CD4-positive, alpha-beta T cell treated with Interleukin-17A for 1 hour (primary cell): Measurements from ENCODE around the gene CD80.

Source experiments
- DNase-seq: peaks from one replicate; pipeline ENCODE4 v3.0.0-alpha.2; 2020

Gene CD80

DNA sequence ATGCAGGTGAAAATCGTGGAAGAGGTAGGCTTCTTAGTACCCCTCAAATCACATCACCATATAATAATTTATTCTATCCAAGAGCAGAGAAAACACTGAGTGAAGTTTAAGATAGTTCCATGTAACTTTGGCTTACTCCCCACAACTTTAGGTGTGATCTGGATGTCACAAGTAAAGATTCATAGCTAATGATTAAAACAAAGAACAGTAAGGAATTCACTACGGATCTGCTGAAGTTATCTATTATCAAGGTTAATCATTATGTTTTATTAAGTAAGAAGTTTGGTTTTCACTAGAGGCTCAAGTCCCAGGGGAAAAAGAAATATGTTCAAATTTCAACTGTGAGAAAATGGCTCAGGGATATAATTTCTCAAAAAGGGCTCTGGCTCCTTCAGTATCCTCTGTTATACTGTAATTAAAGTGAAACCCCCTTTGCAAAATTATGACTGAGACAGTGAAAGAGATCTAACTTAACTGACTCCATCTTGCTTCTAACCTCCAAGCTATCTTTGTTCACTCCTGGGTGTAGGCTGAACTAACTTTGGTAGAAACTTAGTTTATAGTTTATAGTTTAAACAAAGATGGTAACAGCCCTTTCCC, 17.1 kb downstream of the CD80 start:
- DNase-seq: no peak

DNA sequence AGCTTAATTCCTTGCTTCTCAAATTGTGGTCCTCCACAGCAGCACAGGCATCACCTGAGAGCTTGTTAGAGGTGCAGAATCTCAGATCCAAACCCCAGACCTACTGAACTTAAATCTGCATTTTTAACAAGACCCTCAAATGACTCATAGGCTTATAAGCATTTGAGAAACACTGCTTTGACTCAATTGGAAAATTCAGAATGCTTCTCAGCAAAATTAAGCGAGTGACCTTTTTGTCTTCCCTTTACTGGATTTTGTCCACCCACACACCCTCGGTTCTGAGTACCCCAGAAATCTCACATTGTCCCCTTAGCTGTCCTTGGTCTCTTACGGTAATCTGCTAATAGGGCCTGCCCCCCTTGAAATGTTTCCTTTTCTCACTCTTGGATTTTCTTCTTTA, 17.9 kb downstream of the CD80 start:
- DNase-seq: no peak

DNA sequence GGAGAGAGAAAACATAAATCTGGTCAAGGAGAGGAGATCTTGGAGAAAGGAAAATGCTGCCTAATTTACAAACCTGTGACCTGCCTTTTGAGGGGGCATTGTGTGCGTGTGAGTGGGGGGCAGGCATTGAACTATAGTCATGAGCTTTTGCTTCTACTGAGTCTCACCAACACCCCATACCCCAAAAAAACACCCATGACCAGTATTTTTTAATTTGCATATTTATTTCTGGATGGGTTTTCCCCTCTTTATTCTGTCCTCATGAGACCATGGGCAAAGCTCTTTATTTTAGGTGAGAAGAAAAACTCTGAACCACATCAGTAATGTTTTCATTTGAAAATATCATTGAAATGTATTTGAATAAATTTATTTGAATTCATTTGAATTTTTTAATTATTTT, 20.6 kb downstream of the CD80 start:
- no peak for DNase-seq

DNA sequence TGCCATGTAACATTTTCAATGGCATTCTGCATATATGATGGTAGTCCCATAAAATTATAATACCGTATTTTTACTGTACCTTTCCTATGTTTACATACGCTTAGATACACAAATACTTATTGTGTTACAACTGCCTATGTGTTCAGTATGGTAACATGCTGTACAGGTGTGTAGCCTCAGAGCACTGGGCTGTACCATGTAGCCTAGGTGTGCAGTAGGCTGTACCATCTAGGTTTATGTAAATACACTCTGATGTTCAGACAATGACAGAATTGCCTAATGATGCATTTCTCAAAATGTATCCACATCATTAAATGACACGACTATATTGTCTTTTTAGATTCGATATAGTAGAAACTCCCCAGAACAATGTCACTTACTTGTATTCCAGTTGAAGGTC, 22.7 kb downstream of the CD80 start:
- no peak for DNase-seq

DNA sequence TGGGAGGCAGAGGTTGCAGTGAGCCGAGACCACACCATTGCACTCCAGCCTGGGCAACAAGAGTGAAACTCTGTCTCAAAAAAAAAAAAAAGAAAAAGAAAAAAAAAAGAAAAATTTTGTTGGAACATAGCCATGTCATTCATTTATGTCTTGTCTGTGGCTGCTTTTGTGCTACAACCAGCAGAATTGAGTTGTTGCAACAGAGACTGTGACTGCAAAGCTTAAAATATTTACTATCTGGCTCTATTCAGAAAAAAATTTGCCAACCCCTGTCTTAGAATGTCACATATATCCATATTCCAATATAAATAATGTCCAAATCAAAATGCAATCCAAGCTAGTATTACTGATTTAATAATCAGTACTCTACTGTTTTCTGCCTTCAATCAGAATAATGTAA, 25.1 kb downstream of the CD80 start:
- no peak for DNase-seq

DNA sequence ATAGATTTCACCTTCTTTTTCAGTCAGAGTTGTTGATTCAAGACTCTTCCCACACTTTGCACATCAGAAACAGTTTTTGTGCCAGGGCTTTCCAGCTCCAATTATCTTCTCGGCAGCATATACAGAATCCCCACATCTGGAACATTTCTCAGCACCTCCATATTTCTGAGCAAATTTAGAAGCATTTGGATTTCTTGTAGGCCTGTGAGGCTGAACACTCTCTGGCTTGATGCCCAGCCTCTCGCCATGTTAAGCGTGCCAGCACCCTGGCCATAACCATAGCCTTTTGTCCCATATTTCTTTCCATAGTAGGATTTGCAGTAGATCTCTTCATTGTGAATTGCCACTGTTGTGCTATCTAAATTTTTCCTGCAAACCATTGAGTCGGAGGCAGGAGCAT, 28.3 kb downstream of the CD80 start:
- no peak for DNase-seq

DNA sequence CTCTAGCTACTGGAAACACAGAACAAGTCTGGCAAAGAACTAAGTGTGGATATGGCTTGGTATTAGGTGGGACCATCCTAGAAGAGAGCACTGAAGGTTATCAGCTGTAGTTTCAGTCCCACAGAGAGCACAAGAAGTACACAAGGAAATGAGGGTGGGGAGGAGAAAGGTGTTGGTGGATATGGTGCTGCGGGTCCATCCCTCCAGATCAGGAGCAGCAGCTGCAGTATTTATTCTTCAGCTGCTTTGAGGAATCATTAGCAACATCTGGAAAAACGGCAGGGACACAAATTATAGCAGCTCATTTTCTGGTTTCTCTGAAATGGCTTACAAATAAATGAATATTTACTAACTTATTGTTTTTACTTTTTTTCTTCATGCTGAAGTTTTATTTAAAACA, 29.0 kb downstream of the CD80 start:
- DNase-seq: no peak

DNA sequence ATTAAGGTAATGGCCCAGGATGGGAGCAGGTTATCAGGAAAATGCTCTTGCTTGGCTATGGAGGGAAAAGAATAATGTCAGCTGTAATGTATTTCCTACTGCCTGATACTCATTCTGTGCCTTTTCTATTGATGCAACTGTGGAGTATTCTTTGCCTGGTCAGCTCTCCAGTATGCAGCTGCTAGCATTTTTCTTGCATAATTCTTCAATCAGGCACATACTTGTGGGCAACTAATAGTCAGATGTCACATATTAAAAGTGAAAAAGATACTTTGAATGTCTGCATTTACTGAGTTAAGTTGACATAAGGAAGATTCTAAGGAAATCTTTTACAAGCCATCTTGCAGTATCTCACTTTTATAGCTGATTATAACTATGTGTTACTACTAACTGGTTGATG, 29.5 kb downstream of the CD80 start:
- DNase-seq: no peak

DNA sequence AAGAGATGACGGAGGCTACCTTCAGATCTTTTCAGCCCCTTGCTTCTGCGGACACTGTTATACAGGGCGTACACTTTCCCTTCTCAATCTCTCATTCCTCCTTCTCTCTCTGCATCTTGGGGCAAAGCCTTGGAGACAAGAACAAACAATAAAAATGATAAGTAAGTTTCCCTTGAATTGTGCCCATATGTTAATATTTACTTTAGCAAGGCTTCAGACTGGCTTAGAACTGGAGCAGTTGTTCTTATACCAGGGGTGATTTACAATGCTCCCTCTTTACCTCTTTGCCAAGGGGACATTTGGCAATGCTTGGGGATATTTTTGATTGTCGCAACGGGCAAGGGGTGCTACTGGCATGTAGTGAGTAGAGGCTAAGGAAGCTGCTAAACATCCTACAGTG, 31.7 kb downstream of the CD80 start:
- no peak for DNase-seq

DNA sequence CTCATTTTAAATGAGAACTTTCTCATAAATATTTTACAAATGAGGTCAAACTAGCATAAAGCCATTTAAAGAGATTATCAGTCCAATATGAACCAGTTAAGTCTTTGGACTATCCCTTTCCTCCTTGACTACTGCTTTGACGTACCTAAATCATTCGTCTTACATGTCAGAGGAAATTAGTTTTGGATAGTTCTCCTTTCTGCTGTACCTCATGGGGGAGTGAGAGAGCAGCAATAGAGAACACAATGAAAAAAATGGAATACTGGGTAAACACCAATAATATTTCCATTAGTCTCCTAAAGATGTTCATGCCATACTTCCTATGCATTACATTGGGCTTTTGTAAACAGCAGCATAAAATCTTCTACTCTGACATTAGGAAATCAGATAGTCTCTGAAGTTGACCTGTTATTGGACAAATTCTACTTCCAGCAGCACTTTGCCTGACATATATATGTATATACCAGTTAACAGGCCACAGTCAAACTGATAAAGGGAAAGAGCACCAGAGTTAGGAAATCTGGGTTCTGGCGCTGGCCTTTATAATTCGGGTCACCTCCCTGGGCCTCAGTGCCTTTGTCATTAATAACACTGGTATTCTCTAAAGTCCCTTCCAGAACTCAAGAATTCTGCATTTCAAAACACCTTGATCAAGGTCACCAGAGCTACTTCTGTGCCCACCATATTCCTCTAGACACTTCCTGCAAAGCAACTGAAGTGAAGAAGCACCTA, 34.3 kb downstream of the CD80 start:
- no peak for DNase-seq

DNA sequence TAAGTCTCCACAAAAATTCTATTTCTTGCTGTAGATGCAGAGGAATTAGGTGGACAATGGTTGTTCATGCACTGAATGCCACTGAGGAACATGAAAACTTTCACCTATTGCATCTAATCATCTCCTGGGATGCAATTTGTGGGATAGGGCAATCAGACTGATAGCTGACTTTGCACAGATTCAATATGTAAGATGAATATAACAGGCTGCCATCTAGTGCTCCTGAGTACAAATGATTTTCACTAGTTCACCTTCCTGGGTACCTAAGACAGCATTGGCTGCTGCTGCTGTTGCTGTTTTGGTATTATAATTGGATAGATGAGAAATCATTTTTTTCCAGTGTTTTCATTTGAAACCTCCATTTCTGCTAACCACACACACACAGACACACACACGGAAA, 41.4 kb downstream of the CD80 start:
- DNase-seq: no peak

DNA sequence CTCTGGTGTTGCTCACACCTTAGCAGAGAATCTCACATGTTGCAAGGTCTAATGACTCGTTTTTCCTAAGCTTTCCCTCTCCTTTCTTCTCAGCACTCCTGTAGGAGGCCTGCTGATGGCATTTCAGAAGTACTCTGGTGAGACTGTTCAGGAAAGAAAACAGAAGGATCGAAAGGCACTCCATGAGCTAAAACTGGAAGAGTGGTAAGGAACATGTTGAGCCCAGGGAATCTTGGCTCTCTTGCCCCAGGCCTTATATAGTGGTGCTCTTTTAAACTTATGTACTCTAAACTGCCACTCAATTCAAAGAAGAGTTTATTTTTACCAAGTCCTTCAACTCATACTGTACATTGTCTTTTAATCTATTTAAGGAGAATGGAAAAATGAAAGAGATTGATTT, 42.3 kb downstream of the CD80 start:
- no peak for DNase-seq

DNA sequence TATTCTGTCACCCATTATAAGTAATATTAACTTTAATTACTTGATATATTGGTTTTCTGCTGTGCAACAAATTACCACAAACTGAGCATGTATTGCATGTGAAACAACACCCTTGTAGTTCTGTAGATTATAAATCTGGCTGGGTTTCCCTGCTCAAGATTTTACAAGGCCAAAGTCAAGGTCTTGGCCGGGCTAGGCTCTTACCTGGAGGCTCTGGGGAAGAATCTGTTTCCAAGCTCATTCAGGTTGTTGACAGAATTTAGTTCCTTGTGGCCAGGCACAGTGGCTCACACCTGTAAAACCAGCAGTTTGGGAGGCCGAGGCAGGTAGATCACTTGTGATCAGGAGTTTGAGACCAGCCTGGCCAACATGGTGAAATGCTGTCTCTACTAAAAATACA, 44.8 kb downstream of the CD80 start:
- DNase-seq: no peak

DNA sequence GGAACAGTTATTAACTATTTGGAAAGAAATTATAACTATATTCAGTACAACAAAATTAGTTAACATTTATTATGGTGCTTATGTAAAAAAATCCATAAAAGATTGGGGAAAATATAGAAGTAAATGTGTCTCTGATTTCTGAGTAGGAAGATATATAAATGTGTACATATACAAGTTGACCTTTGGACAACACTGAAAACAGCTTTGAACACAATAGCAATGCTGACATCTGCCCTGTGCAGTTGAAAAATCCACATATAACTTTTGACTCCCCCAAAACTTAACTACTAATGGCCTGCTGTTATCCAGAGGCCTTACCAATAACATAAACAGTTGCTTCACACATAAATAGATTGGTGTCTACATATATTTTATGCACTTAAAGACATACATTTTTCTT, 48.7 kb downstream of the CD80 start:
- DNase-seq: no peak

DNA sequence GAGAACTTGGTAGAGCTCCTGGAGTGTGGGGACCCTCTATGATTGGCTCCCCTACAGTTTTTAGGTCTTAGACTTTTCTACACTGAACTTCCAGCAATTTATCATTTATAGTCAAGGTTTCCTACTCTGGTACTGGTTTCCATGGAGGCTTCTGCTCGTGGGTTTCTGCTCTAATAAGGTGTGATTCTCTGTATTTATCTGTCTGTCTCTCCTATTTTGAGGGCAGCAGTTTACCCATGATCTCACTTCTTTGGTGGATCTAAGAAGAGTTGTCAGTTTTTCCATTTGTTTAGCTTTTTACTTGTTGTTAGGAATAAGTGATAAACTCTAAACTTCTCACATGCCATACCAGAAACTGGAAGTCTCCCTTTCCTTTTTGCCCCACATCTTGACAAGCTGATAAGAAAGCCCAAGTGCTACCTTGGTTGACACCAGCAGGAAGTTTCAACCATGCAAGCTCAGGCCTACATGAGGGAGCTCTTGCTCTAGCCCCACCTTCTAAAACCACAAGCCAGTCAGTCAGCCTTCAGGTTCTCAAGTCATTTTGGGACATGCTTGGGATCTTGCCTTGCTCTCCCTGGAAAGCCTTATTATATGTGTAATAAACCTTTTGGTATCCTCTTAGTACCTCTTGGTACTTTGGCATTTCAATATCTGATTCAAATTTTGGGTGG, 51.1 kb downstream of the CD80 start:
- DNase-seq: peak; percentile 22

DNA sequence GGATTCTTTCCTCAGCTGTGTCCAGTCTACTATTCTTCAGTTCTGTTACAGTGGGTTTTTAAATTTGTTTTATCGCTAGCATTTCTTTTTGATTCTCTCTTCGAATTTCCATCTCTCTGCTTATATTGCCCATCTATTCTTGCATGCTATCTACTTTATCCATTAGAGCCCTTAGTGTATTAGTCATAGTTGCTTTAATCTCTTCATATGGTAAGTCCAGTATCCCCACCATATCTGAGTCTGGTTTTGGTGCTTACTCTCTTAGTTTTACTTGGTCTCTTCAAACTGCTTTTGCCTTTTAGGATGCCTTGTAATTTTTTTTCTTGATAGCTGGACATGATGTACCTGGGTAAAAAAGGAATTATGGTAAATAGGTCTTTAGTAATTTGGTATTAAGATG, 52.0 kb downstream of the CD80 start:
- DNase-seq: no peak

DNA sequence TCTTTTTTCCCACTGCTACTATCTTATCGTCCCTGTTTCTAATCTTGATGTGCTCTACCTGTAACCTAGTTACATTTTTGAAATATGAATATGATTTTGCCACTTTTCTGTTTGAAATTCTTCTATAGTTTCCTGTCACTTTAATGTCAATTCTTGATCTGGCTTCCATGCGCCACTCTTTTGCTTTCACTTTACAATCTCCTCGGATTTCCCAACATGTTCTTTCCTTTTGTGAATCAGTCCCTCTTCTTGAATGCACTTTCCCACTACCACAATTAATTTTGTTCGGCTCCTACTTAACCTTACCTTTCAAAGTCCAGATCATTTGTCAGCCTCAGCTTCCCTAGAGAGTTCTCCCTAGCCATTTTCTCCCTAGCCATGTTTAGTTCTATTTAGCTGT, 52.8 kb downstream of the CD80 start:
- DNase-seq: no peak

DNA sequence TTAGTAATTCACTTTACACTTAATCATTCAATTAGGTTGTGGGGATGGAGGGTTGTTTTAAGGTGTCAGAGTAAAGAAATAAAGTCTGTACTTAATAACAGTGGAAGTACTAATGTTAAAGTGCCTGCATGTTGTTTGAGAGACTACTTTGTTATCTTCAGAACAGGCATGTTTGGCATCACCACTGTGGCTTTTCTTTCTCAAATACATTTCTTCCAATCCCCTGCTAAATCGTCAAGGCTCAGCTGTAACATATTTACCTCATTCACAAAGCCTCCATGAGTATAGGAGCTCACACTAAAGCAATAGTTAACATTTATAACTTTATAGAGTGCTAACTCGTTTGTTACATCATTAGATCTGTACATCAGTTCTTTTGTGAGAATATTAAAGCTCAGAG, 58.5 kb downstream of the CD80 start:
- no peak for DNase-seq

DNA sequence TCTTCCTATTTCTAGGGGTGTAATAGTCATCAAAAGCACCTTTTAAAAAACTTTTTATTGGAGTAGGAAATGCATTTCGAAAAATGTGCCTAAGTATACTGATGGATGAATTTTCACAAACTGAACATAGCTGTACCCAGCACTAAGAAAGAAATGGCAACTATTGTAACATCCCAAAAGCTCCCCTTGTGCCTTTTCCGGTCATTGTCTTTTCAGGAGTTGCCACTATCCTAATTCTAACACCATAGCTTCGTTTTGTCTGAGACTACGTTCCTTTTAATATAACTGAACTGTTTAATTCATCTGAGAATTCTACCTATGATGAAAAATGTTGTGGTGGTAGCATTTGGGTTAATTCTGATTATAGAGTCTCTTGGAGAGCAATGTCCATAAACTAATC, 59.1 kb downstream of the CD80 start:
- DNase-seq: no peak

DNA sequence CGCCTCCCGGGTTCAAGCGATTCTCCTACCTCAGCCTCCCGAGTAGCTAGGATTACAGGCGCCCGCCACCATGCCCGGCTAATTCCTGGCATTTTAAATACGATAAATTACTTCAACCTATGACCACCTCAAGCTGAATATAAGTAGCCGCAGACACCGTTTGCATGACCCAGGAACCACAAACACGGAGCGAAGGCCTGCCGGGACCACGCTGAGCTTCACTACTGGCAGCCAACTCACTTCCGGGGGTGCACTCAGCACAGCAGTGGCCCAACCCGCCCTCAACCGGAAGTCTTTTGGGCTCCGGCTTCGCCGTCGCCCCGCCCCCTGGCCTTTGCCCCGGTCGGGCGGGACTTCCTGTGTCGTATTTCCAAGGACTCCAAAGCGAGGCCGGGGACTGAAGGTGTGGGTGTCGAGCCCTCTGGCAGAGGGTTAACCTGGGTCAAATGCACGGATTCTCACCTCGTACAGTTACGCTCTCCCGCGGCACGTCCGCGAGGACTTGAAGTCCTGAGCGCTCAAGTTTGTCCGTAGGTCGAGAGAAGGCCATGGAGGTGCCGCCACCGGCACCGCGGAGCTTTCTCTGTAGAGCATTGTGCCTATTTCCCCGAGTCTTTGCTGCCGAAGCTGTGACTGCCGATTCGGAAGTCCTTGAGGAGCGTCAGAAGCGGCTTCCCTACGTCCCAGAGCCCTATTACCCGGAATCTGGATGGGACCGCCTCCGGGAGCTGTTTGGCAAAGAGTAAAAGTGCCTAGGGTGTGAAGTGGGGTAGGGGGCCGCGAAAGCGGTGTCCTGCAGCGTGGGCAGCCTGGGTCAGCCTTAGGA, 61.0 kb downstream of the CD80 start, which contains the start of gene TIMMDC1:
Gene TIMMDC1 (plus strand): TSS at position 362 of the 826 bp plus-strand sequence. CDS start 187 bp downstream, at position 549.
- DNase-seq: peak; percentile 97

DNA sequence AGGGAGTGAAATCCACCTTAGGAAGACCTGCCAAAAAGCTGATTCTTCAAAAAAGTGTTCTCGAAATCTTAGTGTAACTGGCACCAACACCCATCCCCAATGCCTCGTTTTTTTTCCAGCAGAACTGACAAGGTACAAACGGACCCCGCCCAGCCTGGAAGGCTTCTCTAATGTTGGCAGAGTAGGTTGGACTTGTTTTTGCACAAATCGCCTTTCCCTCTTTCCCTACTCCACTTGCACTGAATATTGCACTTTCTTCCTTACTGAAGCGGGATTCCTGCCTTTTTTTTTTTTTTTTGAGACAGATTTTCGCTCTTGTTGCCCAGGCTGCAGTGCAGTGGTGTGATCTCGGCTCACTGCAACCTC, 61.6 kb downstream of the CD80 start:
- no peak for DNase-seq

DNA sequence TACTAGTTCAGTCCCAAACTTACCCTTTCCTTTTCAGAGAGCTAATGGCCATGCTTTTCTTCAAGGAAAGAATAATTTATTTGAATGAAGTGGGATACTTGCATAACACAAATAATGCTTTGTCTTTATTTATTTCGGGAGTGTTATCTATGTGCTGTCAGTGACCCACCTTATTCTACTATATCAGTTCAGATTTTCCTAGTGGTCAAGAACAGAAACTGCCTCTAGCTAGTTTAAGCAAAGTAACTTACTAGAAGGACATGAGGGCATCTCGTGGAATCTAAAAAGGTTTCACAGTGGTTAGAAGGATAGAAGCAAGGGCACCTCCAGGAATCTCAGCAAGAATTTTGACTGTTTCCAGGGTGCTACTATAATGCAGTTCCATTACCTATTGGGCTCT, 64.8 kb downstream of the CD80 start:
- DNase-seq: no peak

DNA sequence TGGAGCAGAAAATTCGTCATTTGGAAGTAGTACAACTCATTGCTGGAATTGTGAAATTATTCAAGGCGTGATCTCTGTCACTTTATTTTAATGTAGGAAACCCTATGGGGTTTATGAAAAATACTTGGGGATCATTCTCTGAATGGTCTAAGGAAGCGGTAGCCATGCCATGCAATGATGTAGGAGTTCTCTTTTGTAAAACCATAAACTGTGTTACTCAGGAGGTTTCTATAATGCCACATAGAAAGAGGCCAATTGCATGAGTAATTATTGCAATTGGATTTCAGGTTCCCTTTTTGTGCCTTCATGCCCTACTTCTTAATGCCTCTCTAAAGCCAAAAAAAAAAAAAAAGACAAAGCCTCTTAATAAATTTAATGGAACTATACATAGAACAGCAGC, 66.6 kb downstream of the CD80 start:
- DNase-seq: no peak

DNA sequence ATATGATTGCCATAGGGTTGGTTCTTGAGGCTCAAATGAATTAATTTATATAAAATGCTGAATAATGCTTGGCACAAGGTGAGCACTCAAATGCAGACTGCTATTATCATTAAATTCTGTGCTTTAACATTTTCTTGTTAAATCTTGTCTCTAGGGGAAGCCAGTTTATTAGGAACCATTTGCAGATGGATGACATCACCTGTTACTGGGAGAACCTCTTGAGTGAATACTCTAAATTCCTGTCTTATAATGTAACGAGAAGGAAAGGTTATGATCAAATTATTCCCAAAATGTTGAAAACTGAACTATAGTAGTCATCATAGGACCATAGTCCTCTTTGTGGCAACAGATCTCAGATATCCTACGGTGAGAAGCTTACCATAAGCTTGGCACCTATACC, 67.3 kb downstream of the CD80 start:
- no peak for DNase-seq
